GM12878 (cell line): ENCODE results near the gene PKD1L1.
A peak's percentile ranks its signal among the peaks of the same experiment; 100 is the strongest.

Source experiments
- ASH2L ChIP-seq: fragments of 300-600, 200-600 bp; sonication (generic); IDR thresholded peaks from 2 replicates; pipeline ENCODE4 v1.6.1; 2017; ENCODE audit warnings: low read depth, mild to moderate bottlenecking, borderline replicate concordance
- ATF2 ChIP-seq: IDR thresholded peaks from 2 replicates; pipeline ENCODE4 v1.6.1; 2012; ENCODE audit warnings: low read length, inconsistent platforms
- CHD1 ChIP-seq: IDR thresholded peaks from 2 replicates; pipeline ENCODE4 v1.6.1; 2012; ENCODE audit warnings: low read depth, low read length, improper control_type of control experiment
- CTCF ChIP-seq, 3 experiments: IDR thresholded peaks in 2 of 3; conservative IDR thresholded peaks in 1 of 3; 2 replicates each; pipeline ENCODE4 v1.5.1; 2011; ENCODE audit warnings: low read depth in 3 of 3, low read length in 3 of 3, mild to moderate bottlenecking in 3 of 3, control low read depth in 2 of 3, moderate library complexity in 2 of 3, inconsistent platforms in 1 of 3, mixed read lengths in 1 of 3; ENCODE audit not compliant: control insufficient read depth in 2 of 3, insufficient read depth in 1 of 3; ENCODE audit errors: extremely low read depth in 1 of 3
- DPF2 ChIP-seq: fragments of 450-650 bp; IDR thresholded peaks from 2 replicates; pipeline ENCODE4 v1.6.1; 2017; ENCODE audit warnings: mild to moderate bottlenecking
- FOXK2 ChIP-seq: fragments of 450-650 bp; IDR thresholded peaks from 2 replicates; pipeline ENCODE4 v1.6.1; 2017; ENCODE audit warnings: mild to moderate bottlenecking, moderate library complexity
- MYC ChIP-seq: IDR thresholded peaks from 2 replicates; pipeline ENCODE4 v1.6.1; 2011; ENCODE audit warnings: mild to moderate bottlenecking, low read length, moderate library complexity, inconsistent platforms; ENCODE audit not compliant: insufficient read depth, insufficient replicate concordance, insufficient read length, severe bottlenecking
- RAD21 ChIP-seq: IDR thresholded peaks from 2 replicates; pipeline ENCODE4 v1.6.1; 2011; ENCODE audit warnings: mild to moderate bottlenecking, low read depth, low read length, moderate library complexity; ENCODE audit not compliant: insufficient read depth
- RAD51 ChIP-seq: fragments of 450-650 bp; IDR thresholded peaks from 2 replicates; pipeline ENCODE4 v1.6.1; 2016; ENCODE audit warnings: moderate library complexity, mild to moderate bottlenecking, inconsistent platforms
- RBBP5 ChIP-seq: fragments of 200-600 bp; sonication (generic); conservative IDR thresholded peaks from 2 replicates; pipeline ENCODE4 v1.6.1; 2016
- SMC3 ChIP-seq: IDR thresholded peaks from 2 replicates; pipeline ENCODE4 v1.6.1; 2011; ENCODE audit warnings: low read length, improper control_type of control experiment, borderline replicate concordance
- SUZ12 ChIP-seq: fragments of 200-600 bp; sonication (generic); IDR thresholded peaks from one replicate; pipeline ENCODE4 v1.6.1; 2018; ENCODE audit warnings: antibody characterized with exemption, mild to moderate bottlenecking; ENCODE audit not compliant: unreplicated experiment
- ZBTB33 ChIP-seq: fragments of 450-650 bp; IDR thresholded peaks from 2 replicates; pipeline ENCODE4 v1.6.1; 2017; ENCODE audit warnings: mild to moderate bottlenecking

GRCh38 chr7:47968847-47969774 is 20.8 kb upstream of the PKD1L1 start:
- TF ChIP-seq ASH2L (no peak), FOXK2 (no peak), RAD51 (no peak), DPF2 (no peak), CTCF (IDR thresholded peaks at IDR 0.05 in 2 of 3, conservative IDR thresholded peaks at IDR 0.05 in 1 of 3; ENCODE audit: control insufficient read depth in 2 of 3, extremely low read depth in 1 of 3, insufficient read depth in 1 of 3, low read depth in 3 of 3, low read length in 3 of 3) (peak; percentile 66 to 85 (median 78)), RAD21 (peak; percentile 79), RBBP5 (no peak), CHD1 (no peak), ATF2 (no peak), ZBTB33 (no peak), MYC (no peak), SUZ12 (no peak), SMC3 (peak; percentile 60; the same call in 1 of the 2 replicates)
